Cardiac fibroblast (primary cell): ENCODE measurements around the gene VSIR.
A peak's percentile ranks its signal among the peaks of the same experiment; 100 is the strongest.

Experiments
- DNase-seq, 2 donors: peaks; one replicate each; pipeline versions ENCODE4 v3.0.0 to v3.0.0-alpha.2; 2010; ENCODE audit warnings: low read depth in 2 of 2
- H3K4me3 ChIP-seq, 2 donors: replicated peaks in 1 of 2; 1 replicate in 1 of 2; 2 replicates in 1 of 2; pipeline ENCODE4 v1.5.1; 2011; ENCODE audit warnings: low read depth in 2 of 2, low read length in 2 of 2, mild to moderate bottlenecking in 2 of 2, moderate library complexity in 1 of 2
- CTCF ChIP-seq: IDR thresholded peaks from one replicate; pipeline ENCODE4 v1.5.1; 2011; ENCODE audit warnings: low read depth, mild to moderate bottlenecking, low read length, inconsistent platforms

The VSIR gene

GRCh38 chr10:71799608-71800453 lies 26.5 kb upstream of the VSIR start:
- TF ChIP-seq CTCF, result no peak
- no peak overlapping the region for H3K4me3 ChIP-seq
- DNase-seq, result no peak

GRCh38 chr10:71799112-71799511 lies 25.8 kb upstream of the VSIR start:
- DNase-seq, result no peak
- no peak overlapping the region for H3K4me3 ChIP-seq
- TF ChIP-seq CTCF, result no peak

- no peak overlapping the region for H3K4me3 ChIP-seq
- no peak for TF ChIP-seq CTCF
- no peak for DNase-seq
These were observed 24.9 kb upstream of the VSIR start for GRCh38 chr10:71798308-71798624.

- H3K4me3 ChIP-seq, result no peak overlapping the region
- no peak for DNase-seq
These were observed 24.4 kb upstream of the VSIR start for GRCh38 chr10:71797533-71798307.

GRCh38 chr10:71796749-71797405 lies 23.6 kb upstream of the VSIR start:
- no peak overlapping the region for H3K4me3 ChIP-seq
- no peak for DNase-seq
- TF ChIP-seq CTCF, result no peak

More at GRCh38 chr10:71797533-71798307, 24.4 kb upstream of the VSIR start:
- TF ChIP-seq CTCF, result no peak

- H3K4me3 ChIP-seq, result no peak overlapping the region
- peak; percentile 37 to 38 for DNase-seq
- no peak for TF ChIP-seq CTCF
These were observed 21.9 kb upstream of the VSIR start for GRCh38 chr10:71795248-71795647.
